GM19099 (cell line): Measurements from ENCODE around the gene SERPINB11.

Experiments used
- POLR2A ChIP-seq: IDR thresholded peaks from 3 replicates; pipeline ENCODE4 v1.6.1; 2011; ENCODE audit warnings: low read depth; ENCODE audit not compliant: insufficient read length; ENCODE audit errors: extremely low read depth

SERPINB11 gene

GRCh38 chr18:63701952-63702351 lies 808 bp upstream of the SERPINB11 start:
- TF ChIP-seq POLR2A, result no peak

DNA sequence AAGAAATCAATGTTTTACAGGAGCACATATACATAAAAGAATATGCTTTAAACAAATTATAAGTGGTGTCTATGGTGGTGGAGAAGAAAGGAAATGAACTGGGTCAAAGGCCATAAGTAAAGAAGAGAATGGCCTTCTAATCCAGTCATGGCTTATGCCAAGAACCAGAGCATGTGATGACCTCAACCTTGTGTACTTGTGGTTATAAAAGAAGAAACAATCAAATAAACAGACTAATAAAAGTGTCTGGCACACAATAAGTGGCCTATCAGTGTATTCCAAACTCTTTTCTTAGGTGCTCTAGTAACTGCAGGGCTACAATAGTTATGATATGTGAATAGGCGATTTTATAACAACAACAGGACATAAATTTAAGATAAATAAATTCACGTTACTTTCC lies 2.6 kb downstream of the SERPINB11 start:
- no peak for TF ChIP-seq POLR2A

GRCh38 chr18:63707816-63708215 lies 5.1 kb downstream of the SERPINB11 start:
- no peak for TF ChIP-seq POLR2A

- TF ChIP-seq POLR2A, result no peak
Measured at GRCh38 chr18:63708650-63709049, 5.9 kb downstream of the SERPINB11 start.

- TF ChIP-seq POLR2A, result no peak
Measured at GRCh38 chr18:63725682-63726480, 23.1 kb downstream of the SERPINB11 start.

DNA sequence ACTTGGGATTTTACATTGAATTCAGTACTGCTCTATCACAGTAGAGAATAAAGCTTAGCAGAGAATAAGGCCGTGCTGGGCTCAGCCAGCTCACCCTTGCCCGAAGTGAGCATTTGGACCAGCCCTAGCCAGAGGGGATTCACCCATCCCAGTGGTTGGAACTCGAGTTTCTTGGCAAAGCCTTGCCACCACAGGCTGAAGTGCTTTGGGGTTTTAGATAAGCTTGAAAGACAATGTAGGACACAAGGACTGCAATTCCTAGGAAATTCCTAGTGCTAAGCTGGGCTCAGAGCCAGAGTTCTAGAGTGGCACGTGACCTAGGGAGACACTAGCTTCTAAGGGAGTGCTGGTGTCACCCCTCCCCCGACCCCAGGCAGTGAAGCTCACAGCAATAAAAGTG lies 28.0 kb downstream of the SERPINB11 start:
- no peak for TF ChIP-seq POLR2A

- TF ChIP-seq POLR2A, result no peak
Measured at GRCh38 chr18:63731215-63731614, 28.5 kb downstream of the SERPINB11 start.

GRCh38 chr18:63736876-63737275 lies 34.1 kb downstream of the SERPINB11 start:
- TF ChIP-seq POLR2A, result no peak

DNA sequence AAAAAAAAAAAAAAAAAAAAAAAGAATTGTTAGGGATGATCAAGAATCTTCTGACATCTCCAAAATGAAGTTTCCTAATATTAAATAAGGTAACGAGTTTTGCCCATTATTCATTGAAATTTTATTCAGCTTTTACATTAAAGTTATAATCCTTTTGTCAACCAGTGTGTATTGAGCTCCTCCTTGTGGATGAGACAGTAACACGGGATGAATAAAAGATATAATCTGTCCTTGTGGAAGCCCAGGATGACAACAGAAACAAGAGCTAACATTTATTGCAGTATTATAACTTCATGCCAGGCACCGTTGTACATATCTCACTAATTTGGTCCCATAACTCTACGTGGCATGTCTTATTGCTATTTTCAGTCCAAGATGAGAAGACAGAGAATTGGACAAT lies 39.0 kb downstream of the SERPINB11 start:
- no peak for TF ChIP-seq POLR2A

- TF ChIP-seq POLR2A, result no peak
Measured at GRCh38 chr18:63747006-63747405, 44.2 kb downstream of the SERPINB11 start.

GRCh38 chr18:63749489-63749888 lies 46.7 kb downstream of the SERPINB11 start:
- no peak for TF ChIP-seq POLR2A

DNA sequence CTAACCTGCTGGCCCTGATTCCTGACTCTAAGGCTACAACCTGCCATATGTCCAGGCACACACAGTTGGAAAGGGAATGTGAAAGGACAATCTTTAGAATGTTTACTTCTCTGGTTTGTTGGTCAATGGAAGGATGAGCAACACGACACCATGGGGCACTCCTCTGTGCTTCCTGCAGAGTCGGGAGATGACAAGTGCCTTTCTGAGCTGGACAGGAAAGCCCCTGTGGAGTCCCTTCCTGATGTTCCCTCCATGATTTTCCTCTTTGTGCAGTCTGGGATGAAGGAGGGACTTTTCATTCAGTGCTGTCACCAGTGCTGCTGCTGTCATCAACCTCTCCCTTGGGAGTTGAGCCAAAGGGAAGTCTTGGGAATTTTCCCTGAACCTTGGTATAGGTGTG lies 49.9 kb downstream of the SERPINB11 start:
- TF ChIP-seq POLR2A, result no peak

GRCh38 chr18:63753676-63754075 lies 50.9 kb downstream of the SERPINB11 start:
- no peak for TF ChIP-seq POLR2A

GRCh38 chr18:63757541-63757940 lies 54.8 kb downstream of the SERPINB11 start:
- TF ChIP-seq POLR2A, result no peak

GRCh38 chr18:63758615-63759240 lies 56.0 kb downstream of the SERPINB11 start:
- TF ChIP-seq POLR2A, result no peak

- TF ChIP-seq POLR2A, result no peak
Measured at GRCh38 chr18:63762518-63762917, 59.8 kb downstream of the SERPINB11 start.

- TF ChIP-seq POLR2A, result no peak
Measured at GRCh38 chr18:63763831-63764600, 61.3 kb downstream of the SERPINB11 start.

- no peak for TF ChIP-seq POLR2A
Measured at GRCh38 chr18:63765837-63766236, 63.1 kb downstream of the SERPINB11 start.
